Left forelimb (tissue), 1 donor: Measurements from ENCODE around the gene SNX11.

ENCODE experiments used
- DNase-seq: peaks from one replicate; pipeline ENCODE4 v3.0.0-alpha.2; 2018; ENCODE audit warnings: low spot score

Gene SNX11

DNA sequence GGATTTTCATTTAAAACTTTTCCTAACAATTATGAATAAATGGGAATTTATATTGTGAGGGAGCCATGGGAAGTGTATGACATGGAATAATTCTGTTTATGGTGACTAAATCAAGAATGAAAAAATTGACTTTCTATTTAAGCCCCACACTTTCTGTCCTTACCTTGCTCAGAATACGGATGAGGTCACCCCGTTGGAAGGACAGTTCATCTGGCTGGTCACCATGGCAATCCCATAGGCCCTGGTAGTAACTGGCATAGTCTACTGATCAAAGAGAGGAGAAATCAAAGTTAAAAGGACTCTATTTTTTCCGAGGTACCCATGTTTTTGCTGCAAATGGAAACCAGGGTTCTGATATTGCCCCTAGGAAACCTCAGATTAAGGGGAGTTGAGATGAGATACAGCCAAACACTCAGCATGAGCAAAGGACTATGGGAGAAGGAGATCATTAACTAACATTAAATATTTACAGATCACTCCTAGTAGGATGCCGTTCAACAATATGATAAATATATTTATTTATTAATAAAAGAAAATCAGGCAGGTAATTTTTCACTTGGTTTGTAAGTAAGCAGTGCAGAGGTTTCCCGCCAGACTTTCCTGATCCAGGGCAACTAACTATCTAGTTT, 54.9 kb downstream of the SNX11 start:
- no peak for DNase-seq

GRCh38 chr17:48162946-48163506, 55.5 kb downstream of the SNX11 start:
- DNase-seq, result no peak

GRCh38 chr17:48163809-48164208, 56.2 kb downstream of the SNX11 start:
- DNase-seq, result no peak

DNA sequence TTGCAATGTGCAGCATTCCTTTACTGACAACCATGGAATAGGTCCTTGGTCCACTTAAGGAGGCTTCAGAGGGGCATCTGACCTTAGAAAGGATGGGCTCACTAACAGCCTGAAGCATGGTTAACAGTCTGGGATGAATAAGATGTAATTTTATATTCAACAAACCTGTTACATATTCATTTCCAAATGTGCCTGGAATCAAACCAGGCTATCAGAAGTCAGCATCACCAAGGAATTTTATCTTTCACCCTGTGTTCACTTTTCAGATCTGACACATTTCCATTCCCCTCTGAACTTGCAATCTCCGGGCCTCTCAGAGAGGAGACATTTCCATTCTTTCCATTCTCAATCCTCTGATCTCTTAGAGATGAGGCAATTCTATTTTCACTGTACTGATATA, 62.4 kb downstream of the SNX11 start:
- no peak for DNase-seq
